GM19035 (cell line): Measurements from ENCODE around the gene PJA1.

Experiments
- ATAC-seq: cut with Tn5 transposase; IDR thresholded peaks from one replicate; pipeline ENCODE4 v1.9.1; 2021; ENCODE audit not compliant: unreplicated experiment

Gene PJA1, protein sequence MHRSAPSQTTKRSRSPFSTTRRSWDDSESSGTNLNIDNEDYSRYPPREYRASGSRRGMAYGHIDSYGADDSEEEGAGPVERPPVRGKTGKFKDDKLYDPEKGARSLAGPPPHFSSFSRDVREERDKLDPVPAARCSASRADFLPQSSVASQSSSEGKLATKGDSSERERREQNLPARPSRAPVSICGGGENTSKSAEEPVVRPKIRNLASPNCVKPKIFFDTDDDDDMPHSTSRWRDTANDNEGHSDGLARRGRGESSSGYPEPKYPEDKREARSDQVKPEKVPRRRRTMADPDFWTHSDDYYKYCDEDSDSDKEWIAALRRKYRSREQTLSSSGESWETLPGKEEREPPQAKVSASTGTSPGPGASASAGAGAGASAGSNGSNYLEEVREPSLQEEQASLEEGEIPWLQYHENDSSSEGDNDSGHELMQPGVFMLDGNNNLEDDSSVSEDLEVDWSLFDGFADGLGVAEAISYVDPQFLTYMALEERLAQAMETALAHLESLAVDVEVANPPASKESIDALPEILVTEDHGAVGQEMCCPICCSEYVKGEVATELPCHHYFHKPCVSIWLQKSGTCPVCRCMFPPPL

GRCh38 chrX:69165087-69165651 is at the start of gene PJA1:
Gene PJA1 (minus strand): TSS chrX:69165453. CDS start chrX:69163073, 2,380 bp downstream.
- ATAC-seq = peak; percentile 95

DNA sequence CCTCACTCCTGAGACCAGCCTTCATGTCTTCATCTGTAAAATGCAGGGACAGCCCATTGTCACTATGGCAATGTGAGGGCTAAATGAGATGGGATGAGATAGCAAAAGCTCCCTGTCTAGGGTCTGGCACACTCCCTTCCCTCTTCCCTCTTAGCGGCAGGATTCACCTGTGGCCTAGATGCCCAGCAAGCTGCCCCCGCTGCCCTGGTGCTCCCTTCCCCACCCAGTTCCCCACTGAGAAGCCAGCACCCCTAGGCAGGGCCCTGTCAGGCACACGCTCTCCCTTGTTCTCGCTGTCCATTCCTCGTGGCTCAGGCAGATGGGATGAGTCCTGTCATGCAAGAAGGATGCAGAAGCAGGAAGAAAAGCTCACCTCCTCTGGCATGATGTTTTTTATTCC is 49.2 kb upstream of the PJA1 start:
- no peak for ATAC-seq

- no peak for ATAC-seq
These were observed 46.4 kb upstream of the PJA1 start for GRCh38 chrX:69211701-69212100.

DNA sequence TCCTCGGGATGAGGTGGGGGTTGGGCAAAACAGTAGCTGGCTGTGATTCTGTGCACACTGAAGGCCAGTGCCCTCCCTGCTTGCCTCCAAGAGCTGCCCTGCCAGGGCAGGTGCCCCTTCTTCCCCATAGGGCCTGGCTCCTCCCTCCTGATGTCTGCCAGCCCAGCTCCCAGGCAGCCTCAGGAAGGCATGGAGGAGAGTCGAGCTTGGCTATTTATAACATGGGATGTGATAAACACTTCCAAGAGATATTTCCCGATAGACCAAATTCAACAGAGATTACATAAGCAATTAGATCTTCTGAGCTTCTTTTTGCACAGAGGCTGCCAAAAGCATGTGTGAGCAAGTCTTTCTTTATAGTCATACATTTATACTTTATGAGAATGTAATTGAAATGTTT is 45.3 kb upstream of the PJA1 start:
- ATAC-seq = no peak

DNA sequence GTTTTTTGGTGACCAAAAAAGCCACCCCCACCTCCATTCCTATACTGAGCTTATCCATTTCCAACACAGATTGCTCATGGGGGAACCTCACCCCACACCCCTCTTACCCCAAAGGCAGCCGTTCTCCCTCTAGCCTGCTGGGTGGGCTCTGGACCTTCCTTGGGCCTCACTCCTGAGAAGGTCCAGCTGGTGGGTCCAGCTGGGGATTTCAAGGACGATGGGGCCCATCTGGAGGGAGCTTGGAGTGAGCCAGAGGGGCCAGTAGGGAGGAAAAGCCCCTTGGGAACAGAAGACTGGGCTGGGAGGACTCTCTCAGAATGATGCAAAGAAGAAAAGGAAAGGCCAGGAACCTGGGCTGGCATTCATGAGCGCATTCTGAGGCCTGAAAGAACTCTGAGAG is 42.0 kb upstream of the PJA1 start:
- ATAC-seq = no peak

- no peak for ATAC-seq
These were observed 38.4 kb upstream of the PJA1 start for GRCh38 chrX:69203638-69204037.

- no peak for ATAC-seq
These were observed 32.4 kb upstream of the PJA1 start for GRCh38 chrX:69197690-69198089.

- ATAC-seq = no peak
These were observed 31.4 kb upstream of the PJA1 start for GRCh38 chrX:69196666-69197065.

DNA sequence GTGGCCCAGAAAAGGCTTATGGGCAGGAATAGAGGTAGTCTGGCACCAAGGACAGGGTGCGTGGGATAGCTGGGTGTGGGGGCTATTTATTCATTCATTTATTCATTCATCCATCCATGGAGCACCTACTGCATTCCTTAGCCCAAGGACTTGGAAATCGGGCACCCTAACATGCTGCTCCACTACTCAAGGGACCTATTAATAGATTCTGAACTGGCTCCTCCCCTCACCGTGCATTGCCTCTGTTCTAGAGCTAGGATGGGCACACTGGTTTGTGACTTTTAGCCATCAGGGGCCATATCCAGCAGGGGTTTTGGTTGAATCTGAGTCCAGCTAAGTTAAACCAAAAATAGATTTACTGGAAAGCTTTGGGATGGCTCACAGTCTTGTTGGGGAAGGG is 30.6 kb upstream of the PJA1 start:
- ATAC-seq = no peak

DNA sequence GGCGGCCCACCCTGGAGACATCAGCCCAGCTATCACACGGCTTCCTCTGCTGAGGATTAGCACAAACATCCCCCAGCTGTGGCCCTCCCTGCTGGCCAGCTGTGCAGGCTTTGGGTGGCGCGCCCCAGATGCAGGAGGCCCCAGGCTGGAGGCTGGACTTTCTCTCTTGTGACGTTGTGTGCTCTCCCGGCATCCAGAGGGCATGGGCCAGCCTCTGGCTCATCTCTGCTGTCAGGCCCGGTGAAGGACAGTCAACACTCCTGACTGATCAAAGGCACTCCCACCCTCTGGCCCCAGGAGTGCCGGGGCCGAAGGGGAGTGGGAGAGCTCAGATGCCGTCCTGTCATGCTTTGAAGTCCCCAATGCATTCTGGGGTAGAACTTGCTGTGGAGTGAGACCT is 29.9 kb upstream of the PJA1 start:
- no peak for ATAC-seq

- no peak for ATAC-seq
These were observed 27.4 kb upstream of the PJA1 start for GRCh38 chrX:69192603-69193002.

DNA sequence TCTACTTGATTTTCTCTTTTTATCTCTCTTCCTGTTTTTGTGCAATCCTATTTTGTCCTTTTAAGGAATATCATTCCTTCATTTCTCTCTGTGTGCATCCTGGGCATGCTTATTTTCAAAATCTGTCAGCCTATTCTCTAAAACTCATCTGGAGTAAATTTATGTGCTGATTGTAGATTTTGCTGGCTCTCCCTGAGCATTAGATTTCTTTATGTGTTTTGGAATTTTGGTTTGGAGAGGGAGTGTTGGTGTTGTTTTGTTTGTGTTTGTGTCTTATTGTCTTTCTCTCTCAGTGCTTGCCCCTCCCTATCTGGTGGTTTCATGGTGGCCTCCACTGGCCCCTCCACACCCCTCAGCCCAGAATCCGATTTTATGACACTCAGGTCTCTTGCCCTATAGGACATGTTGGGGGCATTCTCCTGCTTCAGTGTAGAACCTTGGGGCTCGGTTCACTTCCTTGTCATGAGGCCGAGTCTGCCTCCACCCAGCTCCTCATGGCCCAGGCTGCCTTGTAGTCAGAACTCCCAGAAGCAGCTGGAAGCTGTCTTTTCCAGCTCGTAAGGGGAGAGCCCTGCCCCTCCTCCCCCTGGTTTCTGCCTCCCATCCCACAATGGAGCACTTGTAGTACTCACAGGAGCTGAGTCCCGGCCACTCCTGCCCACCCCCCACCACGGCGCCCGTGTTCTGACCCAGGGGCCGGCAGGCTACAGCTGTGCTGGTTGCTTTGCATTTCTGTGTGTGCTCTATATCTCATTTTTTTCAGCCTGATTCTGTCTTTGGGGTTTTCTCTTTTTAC is 24.5 kb upstream of the PJA1 start:
- ATAC-seq = no peak

DNA sequence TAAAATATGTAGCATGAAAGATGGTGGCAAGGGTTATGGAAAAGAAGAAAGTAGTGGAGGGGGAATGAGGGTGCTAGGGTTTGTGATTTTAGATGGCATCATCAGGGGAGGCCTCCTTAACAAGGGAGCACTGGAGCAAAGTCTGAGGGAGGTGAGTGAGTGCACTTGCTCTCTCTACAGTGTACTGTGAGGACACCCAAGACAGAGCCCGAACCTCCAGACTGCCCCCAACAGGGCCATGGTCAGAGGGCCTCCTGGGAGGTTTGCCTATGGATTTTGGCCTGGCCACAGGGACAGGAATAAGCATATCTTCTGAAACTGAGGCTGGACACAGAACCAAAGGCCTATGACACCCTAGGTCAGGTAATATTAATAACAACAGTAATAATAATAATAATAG is 21.4 kb upstream of the PJA1 start:
- ATAC-seq = no peak

DNA sequence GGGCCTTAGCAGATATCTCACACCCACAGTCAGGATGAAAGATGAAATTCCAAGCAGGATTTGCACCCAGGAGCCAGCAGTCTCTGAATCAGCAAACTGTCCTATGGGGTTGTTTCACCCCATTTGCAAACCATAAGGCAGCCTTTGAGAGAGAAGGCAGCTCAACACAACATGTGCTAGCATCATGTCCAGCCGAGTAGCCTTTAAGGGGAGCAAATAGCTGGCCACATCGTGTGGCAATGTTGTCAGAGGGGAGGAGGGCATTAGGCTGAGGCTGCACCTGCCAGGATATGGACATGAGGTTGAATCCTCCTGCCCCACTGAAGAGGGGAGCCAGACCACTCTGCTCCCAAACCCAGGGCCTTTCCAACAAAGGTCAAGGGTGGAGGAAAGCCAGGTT is 20.6 kb upstream of the PJA1 start:
- ATAC-seq = no peak

DNA sequence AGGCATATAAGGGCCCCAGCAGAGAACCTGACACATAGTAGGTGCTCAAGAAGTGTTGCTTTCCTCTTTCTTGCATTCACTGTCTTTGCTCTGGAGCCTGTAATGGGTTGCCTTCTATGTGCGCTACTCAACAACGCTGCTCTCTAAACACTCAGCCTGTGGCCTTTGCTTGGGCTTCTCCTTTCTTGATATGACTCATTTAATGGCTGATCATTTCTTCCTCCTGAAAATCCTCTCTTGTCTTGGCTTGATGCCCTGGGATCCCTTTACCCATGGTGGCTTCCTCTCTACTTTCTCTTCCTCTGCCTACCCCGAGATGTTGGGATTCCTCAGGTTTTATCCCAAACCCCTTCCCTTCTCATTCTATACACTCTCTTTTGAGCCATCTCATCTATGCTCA is 19.9 kb upstream of the PJA1 start:
- ATAC-seq = no peak

- ATAC-seq = no peak
These were observed 17.6 kb upstream of the PJA1 start for GRCh38 chrX:69182818-69183380.

GRCh38 chrX:69179380-69179911 is 14.2 kb upstream of the PJA1 start:
- no peak for ATAC-seq

DNA sequence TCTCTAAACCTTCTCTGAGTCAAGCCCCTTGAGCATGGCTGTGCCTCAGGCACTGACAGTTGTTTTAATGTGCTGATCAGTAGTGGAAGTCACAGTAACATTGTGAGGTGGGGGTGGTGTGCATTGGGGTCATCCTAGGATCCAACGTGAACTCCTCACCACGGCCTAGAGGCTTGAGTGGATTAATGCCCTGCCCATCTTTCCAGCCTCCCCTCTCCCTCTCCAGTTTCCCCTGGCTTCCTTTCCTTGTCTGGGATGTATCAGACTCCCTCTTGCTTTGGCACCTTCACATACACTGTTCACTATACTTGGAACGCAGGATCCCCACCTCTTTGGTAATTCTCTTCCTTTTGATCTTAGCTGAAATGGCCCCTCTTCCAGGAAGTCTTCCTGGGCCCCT is 13.3 kb upstream of the PJA1 start:
- ATAC-seq = no peak

GRCh38 chrX:69177511-69178162 is 12.4 kb upstream of the PJA1 start:
- ATAC-seq = no peak

GRCh38 chrX:69176053-69176452 is 10.8 kb upstream of the PJA1 start:
- ATAC-seq = no peak

DNA sequence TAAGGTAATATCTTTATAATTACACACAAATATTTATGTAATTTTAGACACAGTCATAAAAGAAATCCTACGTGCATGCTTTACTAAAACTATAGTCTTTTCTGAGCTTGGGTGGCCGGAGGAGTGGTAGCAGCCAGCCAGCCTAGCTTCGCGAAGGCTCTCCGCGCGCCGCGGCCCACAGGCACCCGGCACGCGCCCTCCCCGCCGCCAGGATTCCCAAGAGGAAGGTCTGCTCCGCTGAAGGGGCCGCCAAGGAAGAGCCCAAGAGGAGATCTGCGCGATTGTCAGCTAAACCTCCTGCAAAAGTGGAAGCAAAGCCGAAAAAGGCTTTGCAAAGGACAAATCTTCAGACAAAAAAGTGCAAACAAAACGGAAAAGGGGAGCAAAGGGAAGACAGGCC is 8.7 kb upstream of the PJA1 start:
- no peak for ATAC-seq
